Activated naive CD8-positive, alpha-beta T cell treated with anti-CD3 and anti-CD28 coated beads, Interleukin-2, amount 50 U/mL, for 24 hours (primary cell): ENCODE results near the gene GALT.

Experiments
- ATAC-seq: fragments of 150-1000 bp; cut with Tn5 transposase; one replicate; pipeline ENCODE4 v1.10.0; 2021
- DNase-seq: peaks from one replicate; pipeline ENCODE4 v3.0.0; 2021
- H3K27ac Mint-ChIP-seq: one replicate; pipeline ENCODE4 v1.8.0; 2021; ENCODE audit warnings: mild to moderate bottlenecking, mixed read lengths
- H3K27me3 Mint-ChIP-seq: one replicate; pipeline ENCODE4 v1.8.0; 2021; ENCODE audit warnings: mixed read lengths
- H3K36me3 Mint-ChIP-seq: one replicate; pipeline ENCODE4 v1.8.0; 2021; ENCODE audit warnings: low read depth, mixed read lengths
- H3K4me1 Mint-ChIP-seq: one replicate; pipeline ENCODE4 v1.8.0; 2021; ENCODE audit warnings: mixed read lengths
- H3K4me3 Mint-ChIP-seq: one replicate; pipeline ENCODE4 v1.8.0; 2021; ENCODE audit warnings: mild to moderate bottlenecking, moderate library complexity, mixed read lengths
- H3K9me3 Mint-ChIP-seq: one replicate; pipeline ENCODE4 v1.8.0; 2021; ENCODE audit warnings: mixed read lengths

Gene GALT

DNA sequence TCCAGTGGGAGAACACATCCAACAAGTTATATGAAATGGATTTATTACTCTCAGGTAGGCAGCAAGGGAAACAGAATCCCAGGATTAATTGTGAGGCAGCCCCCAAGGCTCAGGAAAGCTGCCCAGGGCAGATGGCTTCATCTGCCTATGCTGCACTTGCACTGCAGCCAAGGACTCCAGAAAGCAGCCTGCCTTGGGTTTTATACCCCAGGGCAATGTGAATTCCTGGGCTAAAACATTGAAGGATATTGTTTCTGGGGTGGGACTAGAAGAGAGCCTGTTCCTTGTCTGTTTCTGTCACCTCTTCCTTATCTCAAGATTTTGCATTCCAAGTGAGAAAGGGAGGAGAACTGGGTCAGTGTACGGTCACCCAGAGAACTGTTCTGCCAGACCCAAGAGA lies 24.8 kb downstream of the GALT start:
- ATAC-seq (no peak), DNase-seq (no peak)
- no peak overlapping the region for H3K4me3 Mint-ChIP-seq
- H3K27ac Mint-ChIP-seq = no peak overlapping the region
- no peaks in the 10 kb centered on the region for H3K4me1 Mint-ChIP-seq
- no peaks in the 10 kb centered on the region for H3K36me3 Mint-ChIP-seq
- peaks cover 13% of the 10 kb centered on the region for H3K9me3 Mint-ChIP-seq
- no peaks in the 10 kb centered on the region for H3K27me3 Mint-ChIP-seq

DNA sequence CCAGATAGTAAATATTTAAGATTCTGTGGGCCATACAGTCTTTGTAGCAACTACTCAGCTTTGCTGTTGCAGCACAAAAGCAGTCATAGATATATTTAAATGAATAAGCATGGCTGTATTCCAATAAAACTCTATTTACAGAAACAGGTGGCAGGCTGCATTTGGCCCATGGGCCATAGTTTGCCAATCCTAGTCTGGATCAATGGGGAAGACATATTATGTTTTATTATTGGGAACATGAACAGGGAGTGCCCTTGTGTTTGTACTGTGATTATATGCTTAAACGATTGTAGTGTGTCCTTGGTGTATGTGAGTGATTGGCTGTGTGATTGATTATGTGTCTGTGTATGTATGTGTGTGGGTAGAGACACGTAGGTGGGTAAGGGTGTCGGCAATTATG lies 28.0 kb downstream of the GALT start:
- Mint-ChIP-seq H3K4me1 (no peaks in the 10 kb centered on the region), H3K4me3 (no peak overlapping the region), H3K9me3 (peaks cover 8% of the 10 kb centered on the region), H3K27ac (no peak overlapping the region), H3K36me3 (no peaks in the 10 kb centered on the region), H3K27me3 (no peaks in the 10 kb centered on the region)
- DNase-seq (no peak), ATAC-seq (no peak)

DNA sequence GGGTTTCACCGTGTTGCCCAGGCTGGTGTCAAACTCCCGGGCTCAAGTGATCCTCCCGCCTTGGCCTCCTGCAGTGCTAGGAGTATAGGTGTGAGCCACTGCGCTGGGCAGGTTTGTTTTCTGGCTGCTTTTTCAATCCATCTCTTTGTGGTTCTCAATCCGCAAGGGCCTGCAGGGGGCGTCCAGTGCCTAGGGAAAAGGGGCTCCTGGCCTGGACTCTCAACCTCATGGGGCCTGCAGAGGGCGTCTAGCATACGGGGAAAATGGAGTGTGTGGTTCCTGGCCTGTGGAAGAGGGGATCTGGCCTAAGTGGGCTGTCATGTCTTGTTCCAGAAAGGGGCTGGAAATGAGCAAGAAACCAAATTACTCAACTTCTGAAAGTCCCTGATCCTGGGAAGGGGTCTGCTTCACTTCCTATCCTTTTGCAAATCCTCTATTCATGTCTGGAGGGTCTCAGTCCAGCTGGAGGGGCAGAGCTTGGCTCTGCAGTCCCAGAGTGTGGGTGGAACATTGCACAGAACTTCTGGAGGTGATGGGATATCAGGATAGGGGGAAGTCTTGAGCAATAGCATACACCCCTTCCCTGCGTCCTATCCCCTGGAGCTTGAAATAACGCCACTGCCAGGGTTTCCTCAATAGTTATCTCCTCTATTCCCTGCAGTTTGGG lies 28.7 kb downstream of the GALT start:
- DNase-seq (peak; percentile 75), ATAC-seq (peak; percentile 81)
- peaks cover 3% of the 10 kb centered on the region for H3K9me3 Mint-ChIP-seq
- no peaks in the 10 kb centered on the region for H3K36me3 Mint-ChIP-seq
- no peak overlapping the region for H3K4me3 Mint-ChIP-seq
- no peaks in the 10 kb centered on the region for H3K4me1 Mint-ChIP-seq
- H3K27me3 Mint-ChIP-seq = no peaks in the 10 kb centered on the region
- H3K27ac Mint-ChIP-seq = no peak overlapping the region

DNA sequence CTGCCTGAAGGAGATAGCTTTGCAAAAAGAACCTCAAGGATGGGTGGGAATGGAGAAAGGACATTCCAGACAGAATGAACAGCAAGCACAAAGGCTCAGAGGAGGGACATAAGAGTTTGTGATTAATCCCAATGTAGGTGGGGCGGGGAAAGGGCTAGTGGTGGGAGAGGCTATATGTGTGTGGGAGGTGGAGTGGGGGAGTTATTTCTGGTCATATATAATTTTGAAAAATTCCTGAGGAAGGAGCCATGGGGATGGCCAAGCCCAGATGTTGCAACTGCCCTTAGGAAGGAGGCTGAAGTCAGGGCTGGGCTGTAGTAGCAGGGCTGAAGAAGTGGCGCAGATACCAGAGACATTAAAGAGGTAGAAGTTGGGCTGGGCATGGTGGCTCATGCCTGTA lies 29.4 kb downstream of the GALT start:
- ATAC-seq = no peak
- Mint-ChIP-seq H3K27ac (no peak overlapping the region), H3K4me1 (no peaks in the 10 kb centered on the region), H3K4me3 (no peak overlapping the region), H3K9me3 (no peaks in the 10 kb centered on the region), H3K36me3 (no peaks in the 10 kb centered on the region), H3K27me3 (no peaks in the 10 kb centered on the region)
- no peak for DNase-seq

DNA sequence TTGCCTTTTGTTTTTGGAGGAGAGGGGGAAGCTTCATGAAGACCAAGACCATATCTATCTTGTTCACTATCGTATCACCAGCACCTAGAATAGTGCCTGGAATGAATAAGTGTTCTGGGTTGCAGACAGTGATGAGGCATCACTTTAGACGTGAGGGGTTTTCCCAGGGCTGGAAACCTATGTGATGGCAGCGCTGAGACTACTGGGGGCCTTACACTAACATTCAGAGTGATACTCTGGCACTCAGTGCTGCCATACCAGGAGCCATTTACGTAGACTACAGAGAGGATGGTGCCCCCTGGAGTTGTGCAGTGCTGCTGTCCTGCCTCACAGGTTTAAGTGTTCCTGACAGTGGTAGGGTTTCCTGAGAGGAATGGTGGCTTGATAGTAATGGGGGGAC lies 37.7 kb downstream of the GALT start:
- no peaks in the 10 kb centered on the region for H3K36me3 Mint-ChIP-seq
- ATAC-seq (peak; percentile 94), DNase-seq (peak; percentile 16)
- H3K4me3 Mint-ChIP-seq = no peak overlapping the region
- no peak overlapping the region for H3K27ac Mint-ChIP-seq
- no peaks in the 10 kb centered on the region for H3K9me3 Mint-ChIP-seq
- peaks cover 5% of the 10 kb centered on the region for H3K4me1 Mint-ChIP-seq
- no peaks in the 10 kb centered on the region for H3K27me3 Mint-ChIP-seq

DNA sequence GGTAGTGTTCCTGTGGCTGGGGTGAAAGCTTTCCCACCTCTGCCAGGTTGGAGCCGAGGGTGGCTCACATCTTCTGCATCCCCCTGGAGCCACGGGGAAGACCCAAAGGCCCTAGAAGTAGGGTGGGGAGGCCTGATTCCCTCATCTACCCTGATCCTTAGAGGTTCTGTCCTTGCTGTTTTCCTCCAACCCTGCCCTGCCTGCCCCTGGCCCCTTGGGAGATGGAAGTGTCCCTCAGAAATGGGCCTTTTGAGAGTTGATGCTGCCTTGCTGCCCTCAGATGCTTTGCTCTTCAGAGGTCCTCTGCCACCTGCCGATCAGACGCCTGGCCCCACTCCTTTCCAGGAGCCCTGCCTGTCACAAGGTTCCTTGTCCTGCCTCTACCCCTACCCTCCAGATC lies 38.3 kb downstream of the GALT start:
- DNase-seq (no peak), ATAC-seq (no peak)
- no peak overlapping the region for H3K4me3 Mint-ChIP-seq
- no peak overlapping the region for H3K27ac Mint-ChIP-seq
- H3K36me3 Mint-ChIP-seq = no peaks in the 10 kb centered on the region
- peaks cover 5% of the 10 kb centered on the region for H3K4me1 Mint-ChIP-seq
- no peaks in the 10 kb centered on the region for H3K9me3 Mint-ChIP-seq
- no peaks in the 10 kb centered on the region for H3K27me3 Mint-ChIP-seq

DNA sequence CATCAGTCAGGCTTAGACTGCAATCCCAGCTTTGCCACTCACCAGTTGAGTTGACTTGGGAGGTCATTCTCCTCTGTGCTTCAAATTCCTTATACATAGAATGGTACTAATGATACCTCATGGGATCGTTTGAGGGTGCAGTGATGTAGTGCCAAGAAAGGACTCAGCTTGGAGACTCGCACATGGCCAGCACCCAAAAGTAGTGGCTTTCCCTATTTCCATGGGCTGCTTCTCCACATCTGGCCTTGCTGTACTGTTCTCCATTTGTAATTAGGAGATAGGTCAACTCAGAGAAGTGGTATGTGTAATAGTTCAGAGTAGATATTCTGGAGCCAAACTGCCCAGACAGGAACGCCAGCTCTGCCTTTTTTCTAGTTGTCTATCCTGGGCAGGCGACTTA lies 39.1 kb downstream of the GALT start:
- Mint-ChIP-seq H3K27ac (no peak overlapping the region), H3K36me3 (no peaks in the 10 kb centered on the region), H3K4me3 (no peak overlapping the region), H3K9me3 (no peaks in the 10 kb centered on the region), H3K27me3 (no peaks in the 10 kb centered on the region), H3K4me1 (peaks cover 5% of the 10 kb centered on the region)
- no peak for DNase-seq
- ATAC-seq = no peak

DNA sequence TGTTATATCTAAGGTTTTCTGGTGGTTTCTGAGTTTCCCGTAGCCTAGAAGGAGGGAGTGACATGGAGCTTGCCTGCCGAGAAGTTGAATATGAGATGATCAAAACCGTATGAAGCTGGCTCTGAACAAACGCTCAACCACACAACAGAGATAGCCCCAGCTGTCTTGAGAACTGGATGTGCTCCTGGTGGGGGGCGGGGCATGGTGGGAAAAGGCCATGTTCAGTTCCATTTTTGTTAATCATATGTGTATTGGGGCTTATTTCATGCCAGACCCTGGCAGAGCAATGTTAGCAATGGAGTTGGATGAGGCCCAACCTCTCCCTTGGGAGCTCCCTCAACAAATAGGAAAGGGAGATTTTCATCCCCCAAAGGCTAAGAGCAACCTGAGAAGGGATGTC lies 39.8 kb downstream of the GALT start:
- Mint-ChIP-seq H3K27me3 (no peaks in the 10 kb centered on the region), H3K4me1 (peaks cover 5% of the 10 kb centered on the region), H3K9me3 (no peaks in the 10 kb centered on the region), H3K27ac (no peak overlapping the region), H3K36me3 (no peaks in the 10 kb centered on the region), H3K4me3 (no peak overlapping the region)
- ATAC-seq (no peak), DNase-seq (no peak)

DNA sequence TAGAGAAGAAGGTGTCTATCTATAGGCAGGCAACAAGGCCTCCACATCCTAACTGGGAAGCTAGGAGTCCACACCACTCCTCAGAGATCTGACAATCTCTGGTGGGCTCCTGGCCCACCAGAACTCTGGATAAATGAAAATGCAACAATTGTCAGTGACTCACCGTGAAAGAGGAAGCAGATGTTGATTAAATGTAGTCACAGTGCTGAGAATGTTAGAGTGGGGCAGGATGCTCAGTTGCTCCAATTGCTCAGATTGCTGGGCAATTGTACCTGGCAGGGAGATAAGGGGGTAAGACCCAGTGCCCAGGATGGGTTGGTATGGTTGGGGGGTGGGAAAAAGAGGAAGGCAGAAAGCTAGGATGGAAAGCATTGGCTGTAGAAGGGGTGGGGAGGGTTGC lies 40.3 kb downstream of the GALT start:
- no peaks in the 10 kb centered on the region for H3K27me3 Mint-ChIP-seq
- no peaks in the 10 kb centered on the region for H3K36me3 Mint-ChIP-seq
- H3K4me1 Mint-ChIP-seq = peaks cover 5% of the 10 kb centered on the region
- no peaks in the 10 kb centered on the region for H3K9me3 Mint-ChIP-seq
- ATAC-seq (no peak), DNase-seq (no peak)
- no peak overlapping the region for H3K4me3 Mint-ChIP-seq
- no peak overlapping the region for H3K27ac Mint-ChIP-seq

DNA sequence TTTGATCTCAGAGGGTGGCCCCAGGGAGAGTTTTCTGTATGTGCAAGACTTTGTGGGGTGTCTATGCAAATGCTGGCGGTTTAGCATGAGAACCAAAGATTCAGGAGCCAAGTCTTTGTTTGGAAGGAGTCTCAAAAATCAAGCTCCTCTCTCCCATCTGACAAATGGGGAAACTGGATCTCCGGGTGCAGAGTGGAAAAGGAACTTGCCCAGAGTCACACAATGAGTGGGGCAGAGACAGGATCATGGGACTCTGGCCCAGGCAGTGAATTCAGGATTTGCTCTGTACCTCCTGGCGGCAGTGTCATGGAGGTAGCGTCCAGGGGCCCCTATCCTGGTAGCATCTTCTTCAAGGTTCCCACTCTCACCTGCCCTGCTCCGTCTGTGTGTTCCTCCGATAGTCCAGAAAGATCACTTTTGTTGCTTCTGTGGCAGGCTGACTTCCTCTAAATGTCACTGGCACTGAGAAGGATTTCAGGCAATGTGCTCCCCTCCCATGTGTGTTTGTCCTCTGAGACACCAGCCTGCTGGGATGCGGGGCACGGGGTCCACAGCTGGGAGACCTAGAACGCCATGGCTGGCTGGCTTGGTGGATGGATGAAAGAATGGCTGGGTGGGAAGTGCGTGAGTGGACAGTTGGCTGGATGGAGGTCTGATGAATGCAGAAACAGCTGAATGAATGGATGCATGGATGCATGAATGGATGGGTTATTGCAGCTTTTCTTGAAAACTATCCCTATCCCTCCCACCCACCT lies 41.0 kb downstream of the GALT start:
- ATAC-seq (no peak), DNase-seq (no peak)
- Mint-ChIP-seq H3K9me3 (no peaks in the 10 kb centered on the region), H3K27me3 (no peaks in the 10 kb centered on the region), H3K4me3 (no peak overlapping the region), H3K27ac (no peak overlapping the region), H3K4me1 (peaks cover 5% of the 10 kb centered on the region), H3K36me3 (no peaks in the 10 kb centered on the region)

DNA sequence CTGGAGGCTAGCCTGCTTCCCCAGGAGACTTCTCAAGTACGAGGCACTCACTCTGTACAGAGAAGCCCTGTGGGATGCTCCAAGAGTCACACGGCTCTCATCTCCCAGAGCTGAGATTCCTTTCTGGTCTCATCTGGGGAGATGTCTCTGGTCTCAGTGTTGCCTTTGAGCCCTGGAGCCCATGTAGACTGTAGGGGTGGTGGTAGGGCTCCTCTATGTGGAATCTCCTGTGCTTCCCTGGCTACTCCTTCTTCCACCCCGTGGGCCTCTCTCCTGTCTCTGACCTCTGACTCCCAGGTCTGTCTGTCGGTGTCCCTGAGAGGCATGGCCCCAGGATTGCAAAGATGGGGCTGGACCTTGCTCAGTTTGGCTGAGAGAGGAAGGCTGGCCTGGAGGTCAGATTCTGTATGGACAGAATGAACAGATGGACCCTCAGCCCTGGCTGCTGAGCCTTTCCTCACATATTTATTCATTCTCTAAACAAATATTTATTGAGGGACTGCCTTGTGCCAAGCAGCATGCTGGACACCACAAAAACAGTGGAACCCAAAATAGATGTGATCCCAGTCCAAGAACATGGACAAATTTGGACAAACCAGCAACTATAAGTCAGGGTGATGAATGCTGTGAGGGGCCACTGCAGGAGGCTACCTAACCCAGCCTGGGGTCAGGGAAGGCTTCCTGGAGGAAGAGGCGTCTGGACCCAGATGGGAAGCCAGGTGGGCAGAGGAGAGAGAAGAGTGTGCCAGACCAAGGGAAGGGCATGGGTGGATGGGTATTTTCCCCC lies 42.0 kb downstream of the GALT start:
- Mint-ChIP-seq H3K9me3 (no peaks in the 10 kb centered on the region), H3K4me1 (peaks cover 5% of the 10 kb centered on the region), H3K27ac (no peak overlapping the region), H3K36me3 (no peaks in the 10 kb centered on the region), H3K27me3 (no peaks in the 10 kb centered on the region), H3K4me3 (no peak overlapping the region)
- DNase-seq = no peak
- ATAC-seq = no peak

DNA sequence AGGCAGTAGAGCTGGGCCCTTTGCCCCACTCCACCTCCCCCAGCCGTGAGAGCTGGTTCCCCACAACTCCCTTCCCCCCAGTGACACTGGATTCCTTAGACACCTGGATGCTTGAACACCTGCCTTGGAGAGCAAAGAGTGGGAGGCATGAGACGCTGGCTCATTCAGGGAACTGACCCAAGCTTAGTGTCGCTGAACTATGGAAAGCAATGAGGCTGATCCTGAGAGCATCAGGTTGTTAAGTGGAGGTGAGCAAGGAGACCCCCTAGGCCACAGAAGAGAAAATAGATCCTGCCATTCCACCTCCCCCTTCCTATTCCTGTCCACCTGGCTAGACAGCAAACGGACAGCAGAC lies 42.6 kb downstream of the GALT start:
- H3K9me3 Mint-ChIP-seq = no peaks in the 10 kb centered on the region
- H3K36me3 Mint-ChIP-seq = no peaks in the 10 kb centered on the region
- H3K27me3 Mint-ChIP-seq = no peaks in the 10 kb centered on the region
- no peak overlapping the region for H3K27ac Mint-ChIP-seq
- ATAC-seq (no peak), DNase-seq (no peak)
- H3K4me3 Mint-ChIP-seq = no peak overlapping the region
- H3K4me1 Mint-ChIP-seq = peaks cover 3% of the 10 kb centered on the region

DNA sequence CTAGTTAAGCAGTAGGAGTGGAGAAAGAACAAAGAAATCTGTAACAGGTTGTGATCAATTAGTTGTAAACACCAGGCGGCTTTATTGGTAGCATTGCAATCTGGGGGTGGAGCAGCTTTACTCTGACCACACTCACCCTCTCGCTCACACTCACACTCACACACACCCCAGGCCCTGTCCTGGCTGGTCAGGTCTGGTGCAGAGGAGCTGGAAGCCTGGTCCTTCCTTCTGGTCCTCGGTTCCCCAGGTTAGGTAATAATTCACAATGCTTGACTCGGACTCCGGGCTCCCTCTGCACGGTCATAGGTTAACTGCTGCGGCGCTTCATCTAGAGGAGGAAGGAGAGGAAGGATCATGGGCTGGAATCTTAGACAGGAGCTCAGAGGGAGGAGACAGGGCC lies 43.0 kb downstream of the GALT start:
- Mint-ChIP-seq H3K27ac (no peak overlapping the region), H3K9me3 (no peaks in the 10 kb centered on the region), H3K4me3 (no peak overlapping the region), H3K36me3 (no peaks in the 10 kb centered on the region), H3K4me1 (no peaks in the 10 kb centered on the region), H3K27me3 (no peaks in the 10 kb centered on the region)
- no peak for DNase-seq
- ATAC-seq = no peak

DNA sequence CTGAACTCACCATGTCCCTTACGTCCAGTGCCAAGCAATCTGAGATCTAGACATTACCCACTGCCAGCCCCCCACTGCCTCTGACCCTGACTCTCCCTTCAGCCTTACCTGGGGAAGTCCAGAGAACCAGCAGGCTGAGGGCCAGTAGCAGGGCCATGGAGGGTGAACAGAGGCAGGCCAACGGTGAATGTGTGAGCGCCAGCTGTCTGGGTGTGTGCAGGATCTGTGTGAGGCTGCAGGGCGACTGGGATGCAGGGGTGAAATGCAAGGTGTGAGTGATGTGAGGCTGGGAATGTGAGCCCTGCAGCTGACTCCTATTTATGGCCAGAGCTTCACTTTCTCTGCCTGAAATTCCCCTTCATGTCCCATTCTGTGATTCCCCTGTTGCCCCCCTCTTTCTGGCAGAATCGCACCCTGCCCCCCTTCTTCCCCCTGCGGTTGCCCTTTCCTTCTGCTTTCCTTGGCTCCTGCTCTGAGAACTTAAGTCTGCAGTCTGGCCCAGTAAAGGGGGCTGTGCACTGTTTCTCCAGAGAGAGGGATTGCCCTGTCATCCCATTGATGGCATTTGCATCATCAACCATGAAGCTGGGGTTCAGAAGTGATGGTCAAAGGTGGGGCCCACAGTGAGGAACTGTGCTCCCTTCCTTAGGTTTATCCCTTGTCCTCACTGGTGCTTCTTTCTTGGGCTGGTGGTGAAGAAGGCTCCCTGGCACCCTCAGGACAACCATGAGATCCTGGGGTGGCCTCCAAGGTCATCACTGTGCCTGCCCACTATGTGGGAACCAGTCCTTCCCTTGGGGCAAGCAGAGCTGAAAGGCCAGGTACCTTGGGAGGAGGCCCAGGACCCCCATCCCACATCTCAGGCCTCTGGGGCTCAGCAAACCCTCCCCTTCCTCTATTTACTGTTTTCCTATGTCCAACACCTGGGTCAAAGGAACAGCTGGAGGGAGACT lies 44.8 kb downstream of the GALT start, which contains the start of gene CCL19:
Gene CCL19, minus strand, starts transcription at position 294 of the 953 bp plus-strand sequence. Its CDS starts 137 bp downstream, at position 157.
- H3K27me3 Mint-ChIP-seq = no peaks in the 10 kb centered on the region
- no peak for DNase-seq

More for the DNA sequence above, 44.8 kb downstream of the GALT start, which contains the start of gene CCL19:
- no peaks in the 10 kb centered on the region for H3K9me3 Mint-ChIP-seq
- ATAC-seq = no peak
- H3K4me1 Mint-ChIP-seq = no peaks in the 10 kb centered on the region
- H3K36me3 Mint-ChIP-seq = no peaks in the 10 kb centered on the region
- H3K4me3 Mint-ChIP-seq = no peak within 1 kb of the TSS
- no peak within 1 kb of the TSS for H3K27ac Mint-ChIP-seq
